ENCODE measurements around the gene NBPF14.
A peak's percentile ranks its signal among the peaks of the same experiment; 100 is the strongest.
"Not testable (repeated sequence)": the region's sequence is repeated elsewhere in the genome, so short reads cannot be mapped to it uniquely, and the experiment has no call there.

NBPF14 gene, protein sequence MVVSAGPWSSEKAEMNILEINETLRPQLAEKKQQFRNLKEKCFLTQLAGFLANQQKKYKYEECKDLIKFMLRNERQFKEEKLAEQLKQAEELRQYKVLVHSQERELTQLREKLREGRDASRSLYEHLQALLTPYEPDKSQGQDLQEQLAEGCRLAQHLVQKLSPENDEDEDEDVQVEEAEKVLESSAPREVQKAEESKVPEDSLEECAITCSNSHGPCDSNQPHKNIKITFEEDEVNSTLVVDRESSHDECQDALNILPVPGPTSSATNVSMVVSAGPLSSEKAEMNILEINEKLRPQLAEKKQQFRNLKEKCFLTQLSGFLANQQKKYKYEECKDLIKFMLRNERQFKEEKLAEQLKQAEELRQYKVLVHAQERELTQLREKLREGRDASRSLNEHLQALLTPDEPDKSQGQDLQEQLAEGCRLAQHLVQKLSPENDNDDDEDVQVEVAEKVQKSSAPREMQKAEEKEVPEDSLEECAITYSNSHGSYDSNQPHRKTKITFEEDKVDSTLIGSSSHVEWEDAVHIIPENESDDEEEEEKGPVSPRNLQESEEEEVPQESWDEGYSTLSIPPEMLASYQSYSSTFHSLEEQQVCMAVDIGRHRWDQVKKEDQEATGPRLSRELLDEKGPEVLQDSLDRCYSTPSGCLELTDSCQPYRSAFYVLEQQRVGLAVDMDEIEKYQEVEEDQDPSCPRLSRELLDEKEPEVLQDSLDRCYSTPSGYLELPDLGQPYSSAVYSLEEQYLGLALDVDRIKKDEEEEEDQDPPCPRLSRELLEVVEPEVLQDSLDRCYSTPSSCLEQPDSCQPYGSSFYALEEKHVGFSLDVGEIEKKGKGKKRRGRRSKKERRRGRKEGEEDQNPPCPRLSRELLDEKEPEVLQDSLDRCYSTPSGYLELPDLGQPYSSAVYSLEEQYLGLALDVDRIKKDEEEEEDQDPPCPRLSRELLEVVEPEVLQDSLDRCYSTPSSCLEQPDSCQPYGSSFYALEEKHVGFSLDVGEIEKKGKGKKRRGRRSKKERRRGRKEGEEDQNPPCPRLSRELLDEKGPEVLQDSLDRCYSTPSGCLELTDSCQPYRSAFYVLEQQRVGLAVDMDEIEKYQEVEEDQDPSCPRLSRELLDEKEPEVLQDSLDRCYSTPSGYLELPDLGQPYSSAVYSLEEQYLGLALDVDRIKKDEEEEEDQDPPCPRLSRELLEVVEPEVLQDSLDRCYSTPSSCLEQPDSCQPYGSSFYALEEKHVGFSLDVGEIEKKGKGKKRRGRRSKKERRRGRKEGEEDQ (N-terminal part only)

DNA sequence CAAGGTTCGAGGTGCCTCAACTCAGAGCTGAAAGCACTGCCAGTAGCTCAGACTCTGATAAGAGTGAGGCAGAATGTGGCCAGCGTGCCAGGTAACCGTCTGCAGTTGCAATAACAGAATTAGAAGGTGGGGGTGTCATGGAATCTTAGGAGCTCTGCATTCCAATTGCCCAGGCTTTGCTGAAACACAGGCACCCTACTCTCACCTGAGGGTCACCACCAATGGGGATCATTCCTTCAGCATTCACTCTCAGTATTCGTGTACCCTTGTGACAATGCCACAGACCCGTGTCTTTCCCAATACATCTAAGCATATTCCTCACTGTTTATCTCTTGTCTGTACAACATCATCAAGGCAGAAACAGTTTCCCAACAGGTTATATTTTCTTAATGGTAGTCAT is at the start of gene NBPF14:
NBPF14 (minus strand) TSS at position 101 of the 400 bp plus-strand sequence. CDS start 294 bp downstream, outside the sequence.
- not testable (repeated sequence) for H3K27ac ChIP-seq

DNA sequence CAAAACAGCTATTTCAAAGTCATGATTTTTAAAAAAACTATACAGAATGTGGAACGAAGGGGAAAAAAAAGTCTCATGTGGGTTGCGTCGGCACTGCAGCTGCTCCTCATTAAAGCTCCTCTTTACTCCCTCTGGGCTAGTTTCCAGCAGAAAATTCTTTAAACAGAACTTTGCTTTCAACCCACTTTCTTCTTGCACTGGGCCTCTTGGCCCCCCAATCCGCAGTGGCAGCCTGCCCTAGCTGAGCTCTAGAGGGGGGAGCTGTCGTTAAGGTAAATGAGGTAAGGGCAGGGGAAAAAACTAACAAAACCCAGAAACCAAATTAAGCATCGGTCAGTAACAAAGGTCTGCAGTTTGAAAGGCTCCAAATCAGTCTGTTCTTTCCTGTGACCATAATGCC is 29.6 kb upstream of the NBPF14 start:
- H3K27ac ChIP-seq, result not testable (repeated sequence)

DNA sequence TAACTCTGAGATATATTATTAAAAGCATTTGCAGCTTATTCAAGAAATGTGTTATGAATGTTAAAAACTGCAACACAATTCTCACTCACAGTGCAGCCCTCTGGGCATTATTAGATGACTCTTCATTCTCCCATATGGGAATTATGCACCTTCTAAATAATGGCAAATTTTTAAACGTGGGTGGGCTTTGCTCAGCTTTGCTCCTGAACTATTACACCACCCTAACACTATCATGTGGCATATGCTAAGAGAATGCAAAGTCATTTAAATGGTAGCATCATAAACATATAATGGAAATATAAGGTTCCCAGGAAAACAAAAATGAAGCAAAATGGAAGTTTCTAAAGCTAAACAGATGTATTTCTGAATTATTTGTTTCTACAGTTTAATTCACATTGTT is 22.4 kb upstream of the NBPF14 start:
- H3K27ac ChIP-seq, result not testable (repeated sequence)

DNA sequence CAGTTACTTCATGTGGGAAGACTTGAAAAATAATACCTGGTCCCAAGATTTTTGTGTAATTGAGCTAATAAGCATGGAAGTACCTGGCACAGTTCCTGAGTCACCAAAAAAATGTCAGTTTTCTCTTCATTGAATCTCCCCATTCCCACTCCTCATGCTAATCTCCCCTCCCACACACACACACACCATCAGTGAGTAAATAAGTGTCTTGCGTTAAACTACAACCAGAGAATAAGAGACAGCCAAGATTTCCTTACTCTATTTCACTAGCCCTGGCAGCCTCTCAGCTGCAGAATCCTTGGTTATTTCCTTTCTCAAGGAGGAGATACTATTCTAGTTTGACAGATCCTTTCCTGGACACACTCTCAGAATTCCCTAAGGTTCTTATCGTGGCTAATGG is 9.5 kb upstream of the NBPF14 start:
- not testable (repeated sequence) for H3K27ac ChIP-seq

DNA sequence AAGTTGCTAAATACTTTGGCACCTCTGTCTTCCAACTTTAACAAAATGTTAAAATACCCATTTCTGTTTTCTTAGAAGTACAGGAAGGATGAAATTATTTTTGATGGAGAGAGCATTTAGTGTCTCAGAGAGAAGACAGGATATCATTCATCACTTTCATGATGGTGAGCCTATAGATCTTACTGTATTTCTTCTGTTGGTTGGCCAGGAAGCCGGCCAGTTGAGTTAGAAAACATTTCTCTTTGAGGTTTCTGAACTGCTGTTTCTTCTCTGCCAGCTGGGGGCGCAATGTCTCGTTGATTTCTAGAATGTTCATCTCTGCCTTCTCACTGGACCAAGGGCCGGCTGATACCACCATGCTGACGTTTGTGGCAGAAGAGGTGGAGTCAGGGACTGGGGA is 451 bp downstream of the NBPF14 start:
- H3K27ac ChIP-seq, result not testable (repeated sequence)

DNA sequence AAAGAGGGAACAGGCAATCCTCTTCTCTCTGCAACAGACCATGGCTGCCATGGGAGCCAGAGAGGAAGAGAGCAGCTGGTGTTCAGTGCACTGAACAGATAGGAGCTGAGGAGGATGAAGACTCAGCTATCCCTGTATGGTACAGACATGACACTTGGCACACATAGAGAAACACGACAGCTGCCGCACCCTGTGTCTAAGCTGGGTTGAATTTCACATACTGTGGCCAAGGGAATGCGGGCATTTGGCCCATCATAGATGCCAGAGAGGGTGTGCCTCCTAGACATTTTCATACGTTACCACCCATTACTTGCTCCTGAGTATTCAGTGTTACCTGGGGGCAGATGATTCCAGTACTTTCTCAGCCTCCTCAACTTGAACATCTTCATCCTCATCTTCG is 4.7 kb downstream of the NBPF14 start:
- not testable (repeated sequence) for H3K27ac ChIP-seq

DNA sequence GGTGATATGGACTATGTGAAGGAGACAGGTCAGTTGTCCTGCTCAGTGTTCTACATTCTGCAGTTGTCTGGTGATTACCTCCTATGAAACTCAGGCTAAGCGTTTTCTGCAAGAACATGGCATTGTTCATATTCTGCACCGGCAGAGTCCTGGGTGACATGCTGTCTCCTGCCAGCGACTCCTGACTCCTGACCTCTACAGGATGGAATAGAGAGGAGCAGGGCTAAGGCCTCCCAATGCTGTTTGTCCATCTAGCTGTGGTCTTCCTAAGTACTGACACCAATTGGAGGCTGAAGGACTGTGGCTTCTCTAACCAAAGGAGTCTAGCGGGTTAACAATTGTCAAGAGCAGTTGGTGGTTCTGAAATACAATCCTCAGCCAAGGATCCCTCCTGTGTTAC is 63.7 kb downstream of the NBPF14 start:
- not testable (repeated sequence) for H3K27ac ChIP-seq

DNA sequence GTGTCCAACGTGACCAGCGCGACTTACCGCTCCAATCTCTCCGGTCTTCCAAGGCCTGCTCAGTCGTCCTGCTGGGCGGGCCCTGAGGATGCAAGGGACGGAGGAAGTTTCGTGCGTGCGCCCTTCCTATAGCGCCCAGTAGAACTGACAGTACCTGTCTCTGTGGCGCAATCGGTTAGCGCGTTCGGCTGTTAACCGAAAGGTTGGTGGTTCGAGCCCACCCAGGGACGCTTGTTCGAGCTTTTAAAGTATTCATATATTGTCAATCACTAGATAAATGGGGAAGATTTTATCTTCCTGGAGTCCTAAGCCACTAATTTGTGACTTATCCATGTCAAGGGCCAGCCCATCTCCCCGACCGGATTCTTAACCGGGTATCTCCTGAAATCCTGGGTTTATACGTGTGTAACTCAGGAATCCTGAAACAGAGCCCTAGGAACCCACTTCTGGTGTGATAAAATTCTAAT is 66.7 kb downstream of the NBPF14 start:
- peak overlapping the region; percentile 51; the same call in 1 of the 2 replicates for H3K27ac ChIP-seq
- TF ChIP-seq, protein P1, sequence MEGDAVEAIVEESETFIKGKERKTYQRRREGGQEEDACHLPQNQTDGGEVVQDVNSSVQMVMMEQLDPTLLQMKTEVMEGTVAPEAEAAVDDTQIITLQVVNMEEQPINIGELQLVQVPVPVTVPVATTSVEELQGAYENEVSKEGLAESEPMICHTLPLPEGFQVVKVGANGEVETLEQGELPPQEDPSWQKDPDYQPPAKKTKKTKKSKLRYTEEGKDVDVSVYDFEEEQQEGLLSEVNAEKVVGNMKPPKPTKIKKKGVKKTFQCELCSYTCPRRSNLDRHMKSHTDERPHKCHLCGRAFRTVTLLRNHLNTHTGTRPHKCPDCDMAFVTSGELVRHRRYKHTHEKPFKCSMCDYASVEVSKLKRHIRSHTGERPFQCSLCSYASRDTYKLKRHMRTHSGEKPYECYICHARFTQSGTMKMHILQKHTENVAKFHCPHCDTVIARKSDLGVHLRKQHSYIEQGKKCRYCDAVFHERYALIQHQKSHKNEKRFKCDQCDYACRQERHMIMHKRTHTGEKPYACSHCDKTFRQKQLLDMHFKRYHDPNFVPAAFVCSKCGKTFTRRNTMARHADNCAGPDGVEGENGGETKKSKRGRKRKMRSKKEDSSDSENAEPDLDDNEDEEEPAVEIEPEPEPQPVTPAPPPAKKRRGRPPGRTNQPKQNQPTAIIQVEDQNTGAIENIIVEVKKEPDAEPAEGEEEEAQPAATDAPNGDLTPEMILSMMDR (conservative IDR thresholded peaks at IDR 0.05), result peak; percentile 4; the same call in 1 of the 2 replicates

DNA sequence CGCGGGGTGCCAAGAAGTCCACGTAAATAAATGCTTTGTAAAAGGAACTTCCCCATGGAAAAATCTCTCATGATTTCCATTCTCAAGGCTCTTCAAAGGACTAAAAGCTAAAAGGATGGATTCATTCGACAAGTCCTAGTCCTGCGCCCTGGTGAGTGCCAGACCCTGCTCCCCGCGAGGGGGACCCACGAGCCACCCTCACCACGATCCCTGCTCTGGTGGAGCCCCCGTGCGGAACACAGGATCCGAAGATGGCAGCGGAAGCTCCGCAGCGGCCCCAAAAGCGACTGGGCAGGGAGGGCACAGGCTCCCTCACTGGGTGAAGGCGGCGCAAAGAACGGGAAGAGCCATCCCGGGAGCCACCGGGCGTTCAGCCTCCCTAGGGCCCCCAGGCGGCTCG is 67.2 kb downstream of the NBPF14 start:
- H3K27ac ChIP-seq, result peak overlapping the region; percentile 51; the same call in 1 of the 2 replicates

DNA sequence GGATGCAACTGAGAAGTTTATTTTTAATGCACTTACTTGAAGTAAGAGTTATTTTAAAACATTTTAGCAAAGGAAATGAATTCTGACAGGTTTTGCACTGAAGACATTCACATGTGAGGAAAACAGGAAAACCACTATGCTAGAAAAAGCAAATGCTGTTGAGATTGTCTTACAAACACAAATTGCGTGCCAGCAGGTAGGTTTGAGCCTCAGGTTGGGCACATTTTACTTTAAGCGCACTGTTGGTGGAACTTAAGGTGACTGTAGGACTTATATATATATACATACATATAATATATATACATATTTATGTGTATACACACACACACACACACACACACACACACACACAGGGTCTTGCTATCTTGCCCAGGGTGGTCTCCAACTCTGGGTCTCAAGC is 69.2 kb downstream of the NBPF14 start:
- not testable (repeated sequence) for H3K27ac ChIP-seq

DNA sequence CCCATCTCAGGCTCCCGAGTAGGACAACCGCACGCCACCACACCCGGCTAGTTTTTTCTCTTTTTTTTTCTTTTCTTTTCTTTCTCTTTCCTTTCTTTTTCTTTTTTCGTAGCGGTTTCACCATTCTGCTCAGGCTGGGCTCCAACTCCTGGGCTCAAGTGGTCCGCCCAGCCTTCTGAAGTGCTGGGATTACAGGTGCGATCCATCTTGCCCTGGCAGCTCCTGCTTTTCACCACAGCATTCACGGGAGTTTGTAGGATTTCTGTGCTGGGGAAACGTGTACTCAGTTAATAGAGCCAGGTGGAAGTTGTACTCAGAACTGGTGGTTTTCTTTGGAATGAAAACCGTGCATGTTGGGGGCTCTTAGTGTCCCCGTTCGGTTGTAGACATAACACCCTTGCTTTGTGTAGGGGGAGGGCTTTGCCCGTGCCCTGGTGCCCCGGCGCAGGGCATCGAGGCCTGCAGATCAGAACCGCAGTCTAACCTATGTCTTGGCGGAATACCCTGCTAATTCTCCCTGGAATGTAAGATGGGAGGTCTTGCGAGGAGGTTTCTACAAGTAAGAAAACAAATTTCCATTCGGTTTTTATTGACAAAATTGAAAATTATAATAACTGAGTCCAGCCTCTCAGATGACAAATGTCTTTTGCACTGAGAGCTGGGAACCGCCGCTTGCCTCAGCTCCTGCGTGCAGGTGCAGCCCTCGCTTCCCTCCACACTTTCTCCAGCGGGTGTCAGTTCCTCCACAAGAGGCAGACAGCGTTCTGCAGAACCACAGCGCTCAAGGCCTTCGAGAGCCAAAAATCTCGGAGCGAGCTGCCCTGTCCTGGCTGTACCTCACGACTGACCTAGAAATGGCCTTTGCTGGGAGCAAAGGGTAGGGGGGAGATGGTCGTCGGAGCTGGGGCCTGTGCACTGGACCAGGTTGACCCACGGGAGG is 72.3 kb downstream of the NBPF14 start:
- H3K27ac ChIP-seq, result peak overlapping the region; percentile 73

DNA sequence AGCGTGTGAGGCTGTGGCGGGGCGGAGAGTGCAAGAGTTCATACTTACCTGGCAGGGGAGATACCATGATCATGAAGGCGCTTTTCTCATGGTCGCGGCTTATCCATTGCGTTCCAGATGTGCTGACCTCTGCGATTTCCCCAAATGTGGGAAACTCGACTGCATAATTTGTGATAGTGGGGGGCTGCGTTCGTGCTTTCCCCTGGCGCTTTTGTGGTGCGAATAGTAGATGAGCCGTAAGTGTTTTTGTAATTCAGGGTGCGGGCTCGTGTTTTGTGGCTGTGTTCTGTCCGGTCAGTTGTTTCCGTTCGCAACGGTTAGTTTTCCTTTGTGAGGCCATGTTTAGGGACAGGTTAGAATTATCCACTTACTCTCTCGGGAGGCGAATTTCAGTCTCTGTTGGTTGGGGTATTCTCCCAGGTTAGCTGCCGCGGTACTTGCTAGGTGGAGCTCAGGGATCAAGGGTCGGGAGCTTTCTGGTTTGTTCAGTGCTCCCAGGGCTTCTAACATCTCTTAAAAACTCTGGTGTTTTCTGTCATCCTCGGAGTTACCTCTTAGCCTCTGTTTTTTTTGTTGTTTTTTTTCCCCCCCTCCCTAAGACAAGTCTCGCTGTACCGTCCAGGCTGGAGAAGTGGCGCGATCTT is 73.1 kb downstream of the NBPF14 start:
- peak overlapping the region; percentile 73 for H3K27ac ChIP-seq

DNA sequence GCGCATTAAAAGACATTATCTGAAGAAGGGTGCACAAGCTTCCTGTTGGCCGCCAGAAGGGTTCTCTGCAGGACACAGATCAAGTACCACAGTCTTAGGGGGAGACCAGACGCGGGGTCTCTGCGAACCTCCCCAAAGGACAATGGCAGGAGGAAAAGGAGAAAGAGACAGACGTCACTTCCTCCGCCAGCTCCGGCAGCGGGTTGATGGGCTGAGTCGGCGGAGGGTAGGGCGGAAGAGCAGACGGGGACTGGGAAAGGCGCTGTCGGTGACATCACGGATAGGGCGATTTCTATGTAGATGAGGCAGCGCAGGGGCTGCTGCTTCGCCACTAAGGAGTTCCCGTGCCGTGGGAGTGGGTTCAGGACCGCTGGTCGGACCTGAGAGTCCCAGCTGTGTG is 73.7 kb downstream of the NBPF14 start:
- peak overlapping the region; percentile 73 for H3K27ac ChIP-seq

DNA sequence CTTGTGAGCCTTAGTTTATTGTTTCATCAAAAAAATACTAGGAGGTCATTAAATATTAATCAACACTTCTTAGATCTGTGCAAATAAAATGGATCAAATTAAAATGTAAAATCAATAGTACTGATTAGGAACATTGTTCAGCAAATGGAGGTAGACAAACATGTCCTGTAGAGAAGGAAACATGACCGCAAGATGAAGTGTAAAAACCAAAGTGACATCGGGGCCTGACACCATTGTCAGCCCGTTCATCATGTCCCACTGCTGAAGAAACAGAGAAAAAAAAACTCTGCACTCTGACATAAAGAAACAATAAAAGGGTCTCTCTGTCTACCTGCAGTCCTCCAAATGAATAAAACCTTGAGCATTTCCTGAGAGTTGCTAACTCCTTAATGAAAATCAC is 81.5 kb downstream of the NBPF14 start:
- not testable (repeated sequence) for H3K27ac ChIP-seq

DNA sequence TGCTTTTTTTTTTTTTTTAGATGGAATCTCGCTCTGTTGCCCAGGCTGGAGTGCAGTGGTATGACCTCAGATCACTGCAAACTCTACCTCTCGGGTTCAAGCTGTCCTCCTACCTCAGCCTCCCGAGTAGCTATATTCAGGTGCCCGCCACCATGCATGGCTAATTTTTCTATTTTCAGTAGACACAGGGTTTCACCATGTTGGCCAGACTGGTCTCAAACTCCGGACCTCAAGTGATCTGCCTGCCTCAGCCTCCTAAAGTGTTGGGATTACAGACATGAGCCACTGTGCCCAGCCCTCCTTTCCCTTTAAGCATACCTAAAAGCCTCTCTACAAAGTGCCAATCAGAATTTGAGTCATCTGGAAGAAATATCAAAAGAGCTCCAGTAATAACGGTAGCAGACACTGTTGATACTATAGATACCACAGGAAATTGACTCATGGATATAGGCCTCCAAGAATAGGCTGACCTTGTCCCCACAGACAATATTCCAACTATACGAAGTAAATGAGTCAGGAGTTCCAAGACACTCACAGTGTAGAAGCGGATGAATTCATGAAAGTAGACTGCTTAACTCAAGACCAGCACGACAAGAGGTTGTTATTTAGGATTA is 83.1 kb downstream of the NBPF14 start:
- not testable (repeated sequence) for H3K27ac ChIP-seq

DNA sequence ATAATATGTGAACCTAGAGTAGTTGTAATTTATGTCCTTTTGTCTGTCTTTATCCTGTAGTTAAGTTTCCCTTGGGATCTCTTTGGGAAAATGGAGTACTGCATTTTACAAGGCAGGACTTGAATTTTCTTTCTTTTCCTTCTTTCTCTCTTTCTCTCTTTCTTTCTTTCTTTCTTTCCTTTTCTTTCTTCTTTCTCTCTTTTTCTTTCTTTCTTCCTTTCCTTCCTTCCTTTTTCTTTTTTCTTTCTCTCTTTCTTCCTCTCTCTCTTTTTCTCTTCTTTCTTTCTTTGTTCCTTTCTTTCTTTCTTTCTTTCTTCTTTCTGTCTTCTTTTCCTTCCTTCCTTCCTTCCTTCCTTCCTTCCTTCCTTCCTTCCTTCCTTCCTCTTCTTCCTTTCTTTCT is 101.9 kb downstream of the NBPF14 start:
- H3K27ac ChIP-seq, result not testable (repeated sequence)

DNA sequence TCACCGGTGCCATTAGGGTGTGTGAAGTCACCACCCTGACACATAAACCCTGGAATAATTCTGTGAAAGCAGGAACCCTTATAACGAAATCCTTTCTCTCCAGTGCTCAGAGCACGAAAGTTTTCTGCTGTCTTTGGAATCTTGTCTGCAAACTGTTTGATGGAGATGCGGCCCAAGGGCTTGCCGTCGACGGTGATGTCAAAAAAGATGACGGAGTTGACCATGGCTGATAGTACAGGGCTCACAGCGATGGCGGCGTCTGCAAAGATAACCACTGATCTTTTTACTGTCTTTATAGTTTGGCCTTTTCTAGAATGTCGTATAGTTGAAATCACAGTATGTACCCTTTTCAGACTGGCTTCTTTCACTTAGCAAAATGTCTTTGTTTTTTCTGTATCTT is 112.8 kb downstream of the NBPF14 start, which contains the start of gene PPIAL4G:
PPIAL4G (minus strand) TSS at position 274 of the 400 bp plus-strand sequence; CDS start at position 224, 50 bp downstream.
- H3K27ac ChIP-seq, result not testable (repeated sequence)

All from C4-2B (cell line).